GM21576 (cell line): ENCODE data around the gene WSB1.

Source experiments
- ATAC-seq: cut with Tn5 transposase; IDR thresholded peaks from one replicate; pipeline ENCODE4 v1.9.1; 2021; ENCODE audit warnings: mild to moderate bottlenecking, moderate library complexity; ENCODE audit not compliant: unreplicated experiment

Gene WSB1

GRCh38 chr17:27354491-27355081 is 60.7 kb downstream of the WSB1 start:
- no peak for ATAC-seq

- ATAC-seq: no peak
Measured at GRCh38 chr17:27355419-27355818, 61.5 kb downstream of the WSB1 start.

- ATAC-seq: no peak
Measured at GRCh38 chr17:27356091-27356705, 62.3 kb downstream of the WSB1 start.

GRCh38 chr17:27357236-27357635 is 63.3 kb downstream of the WSB1 start:
- no peak for ATAC-seq

GRCh38 chr17:27360507-27360906 is 66.6 kb downstream of the WSB1 start:
- no peak for ATAC-seq

- no peak for ATAC-seq
Measured at GRCh38 chr17:27361695-27362094, 67.8 kb downstream of the WSB1 start.

GRCh38 chr17:27362503-27362902 is 68.6 kb downstream of the WSB1 start:
- ATAC-seq: no peak

- no peak for ATAC-seq
Measured at GRCh38 chr17:27362909-27363308, 69.0 kb downstream of the WSB1 start.

- ATAC-seq: no peak
Measured at GRCh38 chr17:27363326-27363725, 69.4 kb downstream of the WSB1 start.
